Activated CD4-positive, alpha-beta memory T cell treated with anti-CD3 and anti-CD28 coated beads, Interleukin-2, amount 10 ng/mL, durations not matched to agents 7 days and 5 days (primary cell): ENCODE measurements around the gene PHACTR1. TPM values are rescaled to one million over a fixed set of nuclear protein-coding genes. Genes with fewer than 3 reads are reported as not detected.

Experiments
- CTCF ChIA-PET: fragments of 350-600 bp; sonication (Branson Sonifier 250); formaldehyde crosslinking; loops from one replicate; lab custom pipeline; 2021; ENCODE audit warnings: antibody characterized with exemption, inconsistent platforms; lab: Charles Lee
- POLR2A ChIA-PET: fragments of 350-600 bp; sonication (Branson Sonifier 250); formaldehyde crosslinking; loops from one replicate; lab custom pipeline; 2021; ENCODE audit warnings: antibody characterized with exemption; lab: Charles Lee
- DNase-seq: peaks from one replicate; pipeline ENCODE4 v3.0.0-alpha.2; 2020
- H3K27ac Mint-ChIP-seq: one replicate; pipeline ENCODE4 v1.8.0; 2021; ENCODE audit warnings: mild to moderate bottlenecking, mixed read lengths
- H3K27me3 Mint-ChIP-seq: one replicate; pipeline ENCODE4 v1.8.0; 2021; ENCODE audit warnings: mixed read lengths
- H3K36me3 Mint-ChIP-seq: one replicate; pipeline ENCODE4 v1.8.0; 2021; ENCODE audit warnings: low read depth, mixed read lengths
- H3K4me1 Mint-ChIP-seq: one replicate; pipeline ENCODE4 v1.8.0; 2021; ENCODE audit warnings: mixed read lengths
- H3K4me3 Mint-ChIP-seq: one replicate; pipeline ENCODE4 v1.8.0; 2021; ENCODE audit warnings: mild to moderate bottlenecking, mixed read lengths
- H3K9me3 Mint-ChIP-seq: one replicate; pipeline ENCODE4 v1.8.0; 2021; ENCODE audit warnings: mixed read lengths
- total RNA-seq, 2 experiments: library from RNA; stranded (reverse); gene quantifications; one replicate each; pipeline ENCODE4 v1.2.3, GENCODE V29; 2021

The PHACTR1 gene
- total RNA-seq, 2 experiments from 2014 or later, result 0.33 to 0.53 TPM

DNA sequence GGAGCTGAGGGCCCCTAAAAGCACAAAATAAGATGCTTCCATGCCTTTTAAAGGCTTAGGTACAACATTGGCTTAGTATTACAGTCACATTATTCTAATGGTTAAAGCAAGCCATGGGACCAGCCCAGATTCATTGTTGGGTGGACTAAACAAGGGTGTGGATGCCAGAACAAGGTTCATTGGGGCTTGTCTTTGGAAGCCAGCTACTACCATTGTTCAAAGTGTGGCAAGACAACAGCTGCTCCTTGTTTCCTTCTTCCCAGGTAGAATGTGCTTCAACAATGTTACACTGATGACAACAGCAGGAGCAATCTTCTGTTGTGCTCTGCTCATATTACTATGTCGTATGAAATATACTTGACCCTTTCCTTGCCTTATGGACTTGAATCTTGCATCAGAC, 350.3 kb downstream of the PHACTR1 start:
- H3K4me1 Mint-ChIP-seq, result no peaks in the 10 kb centered on the region
- no peaks in the 10 kb centered on the region for H3K9me3 Mint-ChIP-seq
- no peak for DNase-seq
- no peaks in the 10 kb centered on the region for H3K36me3 Mint-ChIP-seq
- no peak overlapping the region for H3K27ac Mint-ChIP-seq
- ChIA-PET POLR2A (no interaction called here), CTCF (no interaction called here)
- peaks cover 6% of the 10 kb centered on the region for H3K27me3 Mint-ChIP-seq
- no peak overlapping the region for H3K4me3 Mint-ChIP-seq

DNA sequence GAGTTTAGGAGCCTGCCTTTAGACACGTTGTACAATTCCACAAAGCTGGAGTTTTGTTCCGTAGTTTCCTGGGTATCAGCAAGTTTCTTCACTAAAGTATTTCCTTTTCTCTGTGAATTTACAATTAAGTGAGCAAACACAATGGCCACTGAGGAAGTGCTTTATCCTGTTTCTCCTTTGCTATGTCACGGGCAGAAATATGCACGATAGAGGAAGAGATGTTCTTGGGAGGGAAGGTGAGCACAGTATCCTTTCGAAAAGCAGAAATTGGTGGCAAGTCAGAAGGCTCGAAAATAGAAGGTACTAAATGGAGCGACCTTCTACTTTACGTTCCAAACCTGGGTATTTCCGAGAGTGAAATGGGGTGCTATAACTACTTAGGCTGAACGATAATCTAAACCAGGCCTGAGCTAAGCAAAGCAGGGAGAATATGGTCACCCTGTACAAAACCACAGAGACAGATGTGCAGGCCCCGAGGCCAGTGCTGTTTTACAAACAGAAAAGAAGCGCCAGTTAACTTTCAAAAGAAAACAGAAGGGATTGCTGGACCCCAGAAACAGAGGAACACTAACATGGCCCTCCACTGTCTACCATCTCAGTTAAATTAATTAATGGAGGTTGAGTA, 352.1 kb downstream of the PHACTR1 start:
- no peaks in the 10 kb centered on the region for H3K36me3 Mint-ChIP-seq
- peaks cover 3% of the 10 kb centered on the region for H3K27me3 Mint-ChIP-seq
- DNase-seq, result no peak
- no peak overlapping the region for H3K4me3 Mint-ChIP-seq
- H3K9me3 Mint-ChIP-seq, result no peaks in the 10 kb centered on the region
- POLR2A ChIA-PET, result no interaction called here
- H3K27ac Mint-ChIP-seq, result no peak overlapping the region
- CTCF ChIA-PET, result no interaction called here
- H3K4me1 Mint-ChIP-seq, result no peaks in the 10 kb centered on the region

DNA sequence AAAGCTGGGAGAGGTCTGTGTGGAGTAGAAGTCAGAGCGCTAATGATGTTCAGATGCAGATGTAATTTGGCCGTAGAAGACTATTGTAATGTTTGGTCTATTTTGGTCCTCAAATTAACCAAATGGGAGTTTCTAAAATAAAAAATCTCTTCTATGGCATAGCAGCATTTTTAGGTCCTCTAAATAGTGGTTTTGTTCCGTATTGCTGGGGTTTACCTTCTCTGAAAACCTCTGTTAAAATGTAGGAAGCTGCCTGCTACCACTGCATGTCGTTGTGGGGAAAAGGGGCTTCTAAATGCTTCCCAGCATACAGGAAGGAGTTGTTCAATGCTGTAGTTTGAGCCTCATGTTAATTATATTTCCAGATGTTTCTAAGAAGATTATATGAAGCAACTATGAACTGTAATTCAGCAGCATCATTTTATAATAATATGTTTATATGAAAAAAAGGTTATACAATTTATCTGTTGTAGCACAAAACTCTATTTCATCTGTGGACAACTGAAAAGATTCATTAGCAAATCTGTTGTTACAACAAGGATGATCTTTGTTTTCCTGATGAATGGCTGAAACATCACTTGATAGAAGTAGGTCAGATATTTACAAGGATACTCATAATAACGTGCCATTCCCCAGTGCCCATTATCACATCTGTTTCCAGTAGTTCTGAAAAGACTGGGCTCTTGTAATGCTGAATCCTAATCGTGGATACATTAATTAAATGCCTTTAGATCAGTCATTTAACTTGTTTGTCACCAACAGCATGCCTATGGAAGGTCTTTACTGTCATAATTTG, 355.2 kb downstream of the PHACTR1 start:
- no peaks in the 10 kb centered on the region for H3K36me3 Mint-ChIP-seq
- H3K4me1 Mint-ChIP-seq, result no peaks in the 10 kb centered on the region
- CTCF ChIA-PET, result no interaction called here
- H3K27me3 Mint-ChIP-seq, result peaks cover 5% of the 10 kb centered on the region
- no peaks in the 10 kb centered on the region for H3K9me3 Mint-ChIP-seq
- no peak for DNase-seq
- H3K4me3 Mint-ChIP-seq, result no peak overlapping the region
- no peak overlapping the region for H3K27ac Mint-ChIP-seq
- POLR2A ChIA-PET, result no interaction called here

DNA sequence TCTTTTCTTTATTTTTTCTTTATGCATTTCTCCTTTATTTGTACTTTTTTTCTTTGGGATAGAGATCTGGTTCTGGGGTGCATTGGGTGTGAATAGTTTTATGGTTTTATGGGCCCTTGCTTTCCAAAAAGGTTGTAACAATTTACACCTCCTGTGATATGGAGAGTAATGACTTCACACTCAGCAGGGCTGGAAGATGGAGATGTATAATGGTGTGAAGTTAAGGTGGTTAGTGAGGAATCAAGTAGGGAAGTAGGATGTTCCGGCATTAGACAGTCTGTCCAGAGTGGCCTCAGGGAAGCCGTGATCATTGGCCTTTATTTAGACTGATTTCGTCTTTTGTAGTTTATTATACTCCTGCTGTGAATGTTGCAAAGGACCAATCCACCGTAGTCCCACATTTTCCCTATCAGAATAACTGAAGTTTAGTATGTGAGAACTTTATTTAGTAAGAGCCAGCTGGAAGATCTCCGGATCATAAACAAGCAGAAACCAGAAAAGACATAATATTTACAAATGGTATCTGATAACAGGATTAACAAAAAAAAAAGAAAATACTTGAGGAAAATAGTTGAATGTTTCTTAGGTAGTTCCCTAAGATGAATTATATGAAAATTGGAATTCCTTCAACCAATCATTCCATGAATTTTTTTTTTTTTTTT, 356.2 kb downstream of the PHACTR1 start:
- no peak for DNase-seq
- Mint-ChIP-seq H3K4me3 (no peak overlapping the region), H3K27me3 (peaks cover 5% of the 10 kb centered on the region), H3K36me3 (no peaks in the 10 kb centered on the region), H3K9me3 (no peaks in the 10 kb centered on the region), H3K4me1 (no peaks in the 10 kb centered on the region), H3K27ac (no peak overlapping the region)
- POLR2A ChIA-PET, result no interaction called here
- CTCF ChIA-PET, result no interaction called here

DNA sequence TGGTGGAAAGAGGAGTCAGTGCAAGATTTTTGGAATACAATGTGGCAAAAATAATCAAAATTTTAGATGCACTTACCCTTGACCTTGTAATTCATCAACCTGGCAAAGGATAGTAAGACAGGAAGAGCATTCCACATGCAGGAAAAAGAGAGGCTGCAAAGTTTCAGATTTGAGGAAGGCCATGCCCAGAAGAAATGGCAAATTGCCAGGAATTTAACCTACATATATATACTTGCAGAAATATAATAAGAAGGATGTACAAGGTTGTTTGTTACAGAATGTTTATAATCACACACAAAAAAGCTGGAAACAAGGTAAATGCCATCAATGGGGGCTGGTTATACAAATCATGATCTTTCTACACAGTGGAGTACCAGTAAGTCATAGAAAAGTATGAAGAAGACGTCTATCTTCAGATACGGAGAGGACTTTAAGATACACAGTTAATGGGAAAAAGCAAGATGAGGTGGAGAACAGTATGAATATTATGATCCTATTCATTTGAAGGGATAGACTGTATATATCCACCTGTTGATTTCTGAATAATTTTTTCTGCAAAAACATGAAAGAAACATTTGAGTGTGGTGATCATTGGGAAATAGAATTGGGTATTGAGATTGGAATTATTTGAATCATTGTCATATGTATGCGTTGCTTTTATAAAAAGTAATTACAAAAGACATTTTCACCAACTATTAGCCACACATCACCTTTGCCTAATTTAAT, 358.0 kb downstream of the PHACTR1 start:
- Mint-ChIP-seq H3K9me3 (no peaks in the 10 kb centered on the region), H3K36me3 (no peaks in the 10 kb centered on the region), H3K4me1 (no peaks in the 10 kb centered on the region), H3K27me3 (peaks cover 5% of the 10 kb centered on the region), H3K27ac (no peak overlapping the region), H3K4me3 (no peak overlapping the region)
- DNase-seq, result no peak
- ChIA-PET POLR2A (no interaction called here), CTCF (no interaction called here)

DNA sequence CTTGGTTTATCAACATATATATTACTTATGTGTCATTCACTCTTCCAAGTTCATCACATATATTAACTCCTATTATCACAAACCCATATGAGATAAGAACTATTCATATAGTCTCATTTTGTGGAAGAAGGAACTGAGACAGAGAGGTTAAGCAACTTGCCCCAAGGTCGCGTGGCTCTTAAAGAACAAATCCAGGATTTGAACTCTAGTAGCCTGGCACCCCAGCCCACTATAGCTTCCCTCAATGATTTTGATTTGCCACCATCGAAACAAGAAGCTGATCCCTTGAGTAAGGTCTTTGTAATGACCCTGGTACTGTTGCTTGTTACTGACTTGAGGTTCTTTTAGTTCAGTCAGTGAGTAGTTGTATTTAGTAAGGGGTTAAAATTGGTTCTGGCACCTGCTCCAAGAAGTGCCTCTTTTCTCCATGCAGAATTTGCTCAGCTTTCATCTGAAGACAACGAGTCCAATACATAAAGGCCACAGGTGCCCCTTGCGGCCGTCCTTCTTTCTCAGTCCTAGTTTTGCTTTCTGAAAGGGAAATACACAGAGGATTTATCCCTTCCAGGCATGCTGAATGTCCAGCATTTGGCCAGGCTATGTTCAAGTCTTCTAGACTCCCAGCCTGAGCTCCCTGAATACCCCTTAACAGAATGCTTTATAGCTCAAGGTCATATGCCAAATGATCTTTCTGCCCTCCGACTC, 358.7 kb downstream of the PHACTR1 start:
- ChIA-PET CTCF (interaction anchor here (0.5 to 0.7 kb wide), 2 partner anchors 228 to 928 kb away, joined by 3 to 4 read pairs; no protein-coding TSS in a partner anchor), POLR2A (no interaction called here)
- H3K27ac Mint-ChIP-seq, result no peak overlapping the region
- no peak overlapping the region for H3K4me3 Mint-ChIP-seq
- H3K4me1 Mint-ChIP-seq, result no peaks in the 10 kb centered on the region
- H3K36me3 Mint-ChIP-seq, result no peaks in the 10 kb centered on the region
- H3K27me3 Mint-ChIP-seq, result peaks cover 5% of the 10 kb centered on the region
- no peak for DNase-seq
- H3K9me3 Mint-ChIP-seq, result no peaks in the 10 kb centered on the region

- Mint-ChIP-seq H3K4me1 (no peaks in the 10 kb centered on the region), H3K4me3 (no peak overlapping the region), H3K9me3 (no peaks in the 10 kb centered on the region), H3K36me3 (no peaks in the 10 kb centered on the region), H3K27me3 (peaks cover 2% of the 10 kb centered on the region), H3K27ac (no peak overlapping the region)
- ChIA-PET CTCF (no interaction called here), POLR2A (no interaction called here)
- DNase-seq, result no peak
Observed at GRCh38 chr6:13076575-13076974, 360.0 kb downstream of the PHACTR1 start.

DNA sequence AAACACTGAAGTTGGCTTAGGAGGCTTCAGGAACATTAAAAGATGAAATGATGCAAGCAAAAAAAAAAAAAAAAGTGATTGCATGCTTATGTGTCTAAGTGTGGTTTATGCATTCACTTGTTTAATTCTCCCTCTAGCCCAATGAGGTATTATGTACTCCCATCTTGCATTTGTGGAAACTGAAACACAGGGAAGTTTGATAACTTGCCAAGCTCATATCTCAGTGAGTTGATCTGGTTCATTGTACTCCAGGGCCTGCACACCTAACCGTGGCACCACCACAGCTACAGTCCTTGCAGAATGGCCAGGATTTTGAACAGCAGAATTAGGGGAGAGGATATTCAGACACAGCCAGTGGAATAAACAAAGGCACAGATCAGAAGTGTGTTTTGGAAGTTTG, 360.6 kb downstream of the PHACTR1 start:
- ChIA-PET POLR2A (no interaction called here), CTCF (no interaction called here)
- Mint-ChIP-seq H3K36me3 (no peaks in the 10 kb centered on the region), H3K27me3 (peaks cover 2% of the 10 kb centered on the region), H3K4me3 (no peak overlapping the region), H3K9me3 (no peaks in the 10 kb centered on the region), H3K4me1 (no peaks in the 10 kb centered on the region), H3K27ac (no peak overlapping the region)
- no peak for DNase-seq

- H3K36me3 Mint-ChIP-seq, result no peaks in the 10 kb centered on the region
- no peak overlapping the region for H3K27ac Mint-ChIP-seq
- H3K4me3 Mint-ChIP-seq, result no peak overlapping the region
- ChIA-PET CTCF (no interaction called here), POLR2A (no interaction called here)
- DNase-seq, result no peak
- no peaks in the 10 kb centered on the region for H3K4me1 Mint-ChIP-seq
- no peaks in the 10 kb centered on the region for H3K9me3 Mint-ChIP-seq
- peaks cover 2% of the 10 kb centered on the region for H3K27me3 Mint-ChIP-seq
Observed at GRCh38 chr6:13079096-13079723, 362.6 kb downstream of the PHACTR1 start.

GRCh38 chr6:13080462-13081188, 364.1 kb downstream of the PHACTR1 start:
- H3K36me3 Mint-ChIP-seq, result no peaks in the 10 kb centered on the region
- no peaks in the 10 kb centered on the region for H3K9me3 Mint-ChIP-seq
- no peak for DNase-seq
- peaks cover 2% of the 10 kb centered on the region for H3K27me3 Mint-ChIP-seq
- H3K4me3 Mint-ChIP-seq, result no peak overlapping the region
- ChIA-PET CTCF (no interaction called here), POLR2A (no interaction called here)
- no peak overlapping the region for H3K27ac Mint-ChIP-seq
- H3K4me1 Mint-ChIP-seq, result no peaks in the 10 kb centered on the region

- Mint-ChIP-seq H3K9me3 (no peaks in the 10 kb centered on the region), H3K4me3 (no peak overlapping the region), H3K27me3 (peaks cover 2% of the 10 kb centered on the region)
Observed at GRCh38 chr6:13081189-13081563, 364.6 kb downstream of the PHACTR1 start.

More at GRCh38 chr6:13081189-13081563, 364.6 kb downstream of the PHACTR1 start:
- CTCF ChIA-PET, result no interaction called here
- no peaks in the 10 kb centered on the region for H3K36me3 Mint-ChIP-seq
- POLR2A ChIA-PET, result no interaction called here
- no peaks in the 10 kb centered on the region for H3K4me1 Mint-ChIP-seq
- H3K27ac Mint-ChIP-seq, result no peak overlapping the region
- DNase-seq, result no peak
